Stimulated activated CD4-positive, alpha-beta T cell treated with anti-CD3 and anti-CD28 coated beads, Interleukin-2, amount 100 ng/mL, for 4 hours (primary cell): ENCODE measurements around the gene RTN4.
A peak's percentile ranks its signal among the peaks of the same experiment; 100 is the strongest.
"Not testable (repeated sequence)": the region's sequence is repeated elsewhere in the genome, so short reads cannot be mapped to it uniquely, and the experiment has no call there.

ENCODE experiments used
- DNase-seq: peaks from one replicate; pipeline ENCODE4 v3.0.0-alpha.2; 2020; ENCODE audit warnings: low read depth

Gene RTN4

GRCh38 chr2:55010149-55010591, 40.1 kb downstream of the RTN4 start:
- DNase-seq = peak; percentile 16

- no peak for DNase-seq
Measured at GRCh38 chr2:55009277-55010060, 40.8 kb downstream of the RTN4 start.

DNA sequence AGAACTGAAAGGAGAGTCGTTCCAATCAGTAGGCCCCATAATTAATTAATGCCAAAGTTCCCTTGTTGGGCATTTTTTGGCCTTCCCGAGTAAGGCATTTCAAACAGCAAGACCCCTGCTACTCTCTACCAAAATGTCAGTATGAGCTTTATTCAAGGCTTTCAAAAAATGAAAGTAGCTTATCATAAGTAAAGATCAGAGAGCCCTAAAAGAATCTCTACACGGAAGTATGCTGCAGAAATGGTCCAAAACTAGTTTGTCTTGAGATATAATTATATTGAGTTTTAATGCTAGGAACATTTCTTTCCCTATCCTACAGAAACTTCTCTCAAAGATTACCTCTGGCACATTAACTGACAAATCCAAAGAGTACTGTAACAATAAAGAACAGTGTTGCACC, 43.9 kb downstream of the RTN4 start:
- DNase-seq = no peak

DNA sequence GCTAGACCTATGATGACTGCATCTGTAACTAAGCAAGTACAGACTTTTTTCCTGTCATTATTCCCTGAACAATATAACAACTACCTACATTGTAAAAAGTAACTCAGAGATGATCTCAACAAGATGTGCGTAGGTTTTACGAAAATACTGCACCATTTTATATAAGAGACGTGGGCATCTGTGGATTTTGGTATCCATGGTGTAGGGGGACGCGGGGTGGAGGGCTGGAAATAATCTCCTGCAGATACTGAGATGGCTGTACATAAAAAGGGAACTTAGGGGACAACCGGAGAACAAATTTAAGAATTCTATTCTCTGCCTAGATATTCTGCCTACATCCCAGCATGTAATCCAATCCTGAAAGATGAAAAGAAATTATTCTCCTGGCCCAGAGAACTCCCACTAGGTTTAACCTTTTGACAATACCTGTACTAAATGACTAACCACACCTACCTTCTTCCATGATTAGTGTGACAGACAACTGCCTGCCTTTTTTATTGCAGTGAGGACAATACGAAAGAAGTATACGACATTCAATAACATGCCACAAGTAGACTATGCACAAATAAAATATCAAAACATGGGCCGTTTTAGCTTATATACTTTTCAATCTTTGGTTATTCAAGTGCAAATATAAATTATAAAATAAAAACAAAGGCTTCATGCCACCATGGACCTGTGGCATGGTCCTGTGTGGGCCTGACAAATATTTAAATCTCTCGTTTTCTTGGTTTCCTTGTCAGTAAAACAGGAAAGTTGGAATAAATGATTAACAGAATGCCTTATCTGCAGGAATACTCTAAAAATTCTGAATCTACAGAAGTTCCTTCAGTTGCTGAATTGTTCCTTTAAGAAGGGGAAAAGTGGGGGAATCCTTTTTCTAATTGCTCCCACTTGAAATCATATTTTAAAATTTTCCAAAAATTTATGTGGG, 46.3 kb downstream of the RTN4 start:
- no peak for DNase-seq

- DNase-seq = no peak
Measured at GRCh38 chr2:55001716-55002115, 48.5 kb downstream of the RTN4 start.

DNA sequence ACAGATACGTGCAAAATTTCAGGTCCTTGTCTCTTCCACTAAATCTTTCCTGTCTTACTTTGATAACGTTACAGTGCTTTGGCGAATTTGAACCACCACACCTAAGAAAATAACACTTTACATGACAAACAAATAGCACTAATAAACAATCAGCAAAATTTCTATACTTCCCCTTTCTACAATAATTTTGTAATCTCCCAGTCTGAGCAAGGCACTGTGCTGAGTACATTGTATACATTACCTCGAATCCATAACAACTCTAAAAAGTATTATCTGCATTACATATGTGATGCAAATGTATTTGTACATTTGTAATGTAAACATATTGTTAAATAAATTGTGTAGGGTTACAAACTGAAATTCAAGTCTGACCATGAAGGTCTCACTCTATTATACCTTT, 49.9 kb downstream of the RTN4 start:
- DNase-seq = no peak

DNA sequence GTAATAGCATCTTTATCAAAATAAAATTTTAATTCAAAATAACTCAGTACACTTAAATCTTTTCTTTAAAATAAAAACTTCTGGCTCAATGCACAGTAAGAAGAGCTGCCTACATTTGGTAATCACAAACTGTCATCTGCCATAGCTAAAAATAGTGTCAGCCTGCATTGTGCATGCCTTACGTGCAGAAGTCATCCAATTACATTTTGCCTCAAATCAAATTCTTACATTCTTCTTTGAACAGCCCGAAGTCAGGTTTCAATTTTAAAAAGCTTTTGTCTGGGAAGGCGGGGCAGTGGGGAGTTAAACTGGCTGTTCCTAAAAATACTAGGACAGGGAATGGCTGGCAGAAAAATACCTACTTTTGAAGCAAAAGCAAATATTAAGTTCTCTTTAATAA, 51.1 kb downstream of the RTN4 start:
- no peak for DNase-seq

- DNase-seq = no peak
Measured at GRCh38 chr2:54997826-54998225, 52.4 kb downstream of the RTN4 start.

DNA sequence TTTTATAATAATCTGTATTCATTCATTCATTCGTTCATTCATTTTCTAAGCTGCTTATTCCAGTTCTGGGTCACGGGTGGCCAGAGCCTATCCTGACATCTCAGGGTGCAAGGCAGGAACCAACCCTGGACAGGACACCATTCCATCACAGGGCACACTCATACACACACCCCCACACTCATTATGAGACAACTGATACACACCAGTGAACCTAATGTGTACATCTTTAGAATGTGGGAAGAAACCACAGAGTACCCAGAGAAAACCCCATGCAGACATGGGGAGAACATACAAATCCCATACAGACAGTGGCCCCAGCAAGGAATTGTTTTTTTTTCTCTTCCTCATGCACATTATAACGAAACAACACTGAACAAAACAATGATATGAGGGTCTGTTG, 54.7 kb downstream of the RTN4 start:
- no peak for DNase-seq

- DNase-seq = not testable (repeated sequence)
Measured at GRCh38 chr2:54990694-54991093, 59.6 kb downstream of the RTN4 start.

DNA sequence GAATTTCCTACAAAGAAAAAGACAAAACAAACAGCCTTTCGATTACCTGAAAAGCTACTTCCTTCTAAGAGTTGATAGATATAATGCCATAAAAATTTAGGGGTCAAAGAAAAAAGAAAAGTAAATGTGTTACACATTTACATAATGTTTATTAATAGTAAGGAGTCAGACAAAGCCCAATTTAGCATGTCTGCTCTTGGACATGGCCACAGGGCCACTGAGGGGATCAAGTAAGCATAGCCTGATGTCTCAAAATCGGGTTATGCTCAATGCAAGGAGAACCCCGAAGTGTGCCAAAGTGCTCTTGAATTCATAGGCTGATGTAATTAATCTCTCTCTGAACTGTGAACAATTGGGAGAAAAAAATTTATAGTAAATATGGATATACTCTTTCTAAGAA, 61.6 kb downstream of the RTN4 start:
- no peak for DNase-seq

DNA sequence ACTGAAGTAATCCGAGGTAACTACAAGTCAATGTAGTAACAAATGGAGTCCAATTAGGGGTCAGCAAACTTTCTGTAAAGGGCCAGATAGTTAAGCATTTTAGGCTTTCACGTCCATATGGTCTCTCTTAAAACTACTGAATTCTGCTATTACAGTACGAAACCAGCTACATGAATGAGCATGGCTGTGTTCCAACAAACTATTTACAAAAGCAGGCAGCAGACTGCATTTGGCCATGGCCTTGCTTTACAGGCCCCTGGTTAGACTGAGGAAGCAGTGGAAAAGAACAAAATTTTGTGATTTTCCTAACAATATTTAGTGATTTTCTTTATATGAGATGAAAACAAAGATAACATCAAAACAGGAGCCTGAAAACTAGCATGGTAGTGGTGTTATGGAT, 64.0 kb downstream of the RTN4 start:
- DNase-seq = no peak

DNA sequence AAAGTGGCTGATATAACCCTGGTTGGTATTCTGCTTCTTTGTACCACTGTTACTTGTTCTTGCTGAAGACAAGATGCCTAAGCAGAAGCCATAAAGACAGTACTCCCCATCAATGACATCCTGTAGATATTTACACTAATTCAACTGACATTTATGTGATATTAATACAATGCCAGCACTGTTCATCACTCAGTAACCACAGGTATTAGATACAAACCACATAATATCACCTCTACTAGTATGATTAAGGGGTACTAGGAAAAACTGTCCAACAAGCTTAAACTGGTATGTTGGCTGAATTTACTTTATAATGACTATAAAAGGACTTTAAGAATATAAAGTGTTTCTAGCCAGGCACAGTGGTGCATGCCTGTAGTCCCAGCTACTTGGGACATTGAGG, 65.8 kb downstream of the RTN4 start:
- DNase-seq = no peak

DNA sequence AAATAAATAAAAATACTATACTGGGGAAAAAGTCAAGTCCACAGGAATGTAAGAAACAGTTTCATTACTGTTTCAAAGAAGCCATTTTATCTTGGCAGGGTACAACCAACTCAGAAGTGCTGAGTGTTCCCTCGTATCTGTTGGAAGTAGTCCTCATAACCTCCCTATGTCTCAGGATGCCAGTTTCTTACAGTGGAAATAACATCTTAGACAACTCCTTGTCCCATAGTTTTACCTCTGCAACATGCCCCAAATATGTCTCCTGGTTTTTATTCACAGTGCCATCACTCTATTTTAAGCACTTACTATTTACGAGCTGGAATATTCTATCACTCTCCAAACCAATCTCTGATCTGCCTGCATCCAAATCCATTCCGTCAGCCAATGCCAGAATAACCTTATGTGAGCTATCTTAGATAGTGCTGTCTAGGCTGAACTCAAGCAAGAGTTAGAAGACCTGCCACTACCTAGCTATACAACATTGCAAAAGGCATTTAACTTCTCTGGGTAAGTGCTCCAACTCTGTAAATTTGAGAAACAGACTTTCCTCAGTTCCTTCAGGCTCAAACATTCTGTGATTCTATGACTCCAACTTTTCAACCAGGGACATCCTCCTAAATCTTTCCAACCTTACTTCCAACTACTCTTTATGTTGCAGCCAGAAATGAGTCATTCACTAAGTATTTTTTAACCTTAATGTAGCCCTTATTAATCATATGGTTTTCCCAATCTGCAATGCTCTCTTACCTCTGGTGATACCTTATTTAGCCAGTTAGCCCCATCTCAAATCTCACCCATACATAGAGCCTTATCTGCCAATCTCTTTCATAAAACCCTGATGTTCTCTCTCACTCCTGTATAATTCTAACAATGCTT, 66.7 kb downstream of the RTN4 start:
- DNase-seq = no peak

DNA sequence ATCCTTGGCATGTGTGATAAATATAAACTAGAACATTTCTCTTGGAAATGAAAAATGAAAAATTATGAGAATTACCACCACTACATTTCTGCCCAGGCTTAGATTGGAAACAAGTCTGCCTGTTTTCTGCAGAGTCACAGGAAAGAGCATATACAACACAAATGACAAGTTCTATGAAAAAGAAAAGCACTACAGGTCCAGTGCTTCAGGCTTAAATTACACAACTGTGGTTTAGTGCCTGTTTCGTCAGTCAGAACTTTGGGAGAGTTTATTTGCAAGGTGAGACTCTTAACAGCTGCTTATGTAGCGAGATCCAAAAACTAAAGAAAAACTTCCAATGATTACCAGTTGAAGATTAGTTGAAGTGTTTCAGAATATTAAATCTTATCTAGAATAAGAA, 68.9 kb downstream of the RTN4 start:
- DNase-seq = no peak

DNA sequence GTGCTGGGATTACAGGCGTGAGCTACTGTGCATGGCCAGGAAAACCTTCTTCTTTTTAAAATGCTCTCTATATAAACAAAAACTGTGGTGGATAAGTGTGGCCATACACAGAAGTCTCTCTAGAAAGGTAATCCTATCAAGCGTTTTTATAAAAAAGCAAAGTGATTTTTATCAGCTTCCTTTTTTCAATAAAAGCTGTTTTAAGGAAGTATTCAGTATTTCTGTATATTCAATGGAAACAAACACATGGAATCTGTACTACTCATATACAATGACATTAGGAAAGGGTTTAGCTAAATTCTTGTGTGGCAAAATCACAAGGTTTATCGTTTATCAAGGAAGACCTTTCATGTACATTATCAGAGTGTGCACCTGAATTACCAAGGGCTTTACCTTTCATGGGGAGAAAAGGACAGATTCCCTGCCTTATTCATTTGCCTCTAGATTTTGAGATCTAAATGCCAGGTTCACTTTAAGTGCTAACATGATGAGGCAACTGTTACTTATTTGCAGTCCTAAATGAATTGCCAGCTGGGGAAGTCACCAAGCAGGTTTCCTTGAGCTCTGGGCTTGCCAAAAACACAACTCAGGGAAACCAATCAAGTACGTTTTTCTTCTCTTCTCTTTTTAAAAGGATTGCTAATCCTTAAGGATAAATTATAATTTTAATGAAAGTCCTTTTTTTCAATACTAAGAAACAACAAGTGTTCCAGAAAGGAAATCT, 70.8 kb downstream of the RTN4 start:
- DNase-seq = no peak

DNA sequence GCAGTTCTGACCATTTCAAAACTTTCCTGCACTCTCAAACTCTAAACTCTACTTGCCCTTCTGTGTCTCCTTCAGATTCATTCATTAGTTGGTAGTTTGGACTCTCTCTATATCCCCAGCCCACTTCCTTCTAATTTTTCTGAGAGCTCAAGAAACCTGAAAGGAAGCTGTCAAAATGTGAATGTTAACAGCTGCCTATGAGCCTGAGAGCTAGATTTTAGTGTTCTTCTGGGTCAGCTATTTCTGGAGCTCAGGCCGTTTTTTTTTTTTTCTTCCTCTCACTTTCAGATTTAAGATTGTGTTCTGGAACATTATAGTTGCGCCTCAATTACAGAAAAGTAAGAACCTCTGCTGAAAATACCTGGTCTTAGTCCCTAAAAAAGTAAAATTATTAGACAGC, 73.1 kb downstream of the RTN4 start:
- DNase-seq = no peak

- no peak for DNase-seq
Measured at GRCh38 chr2:54975598-54976492, 74.4 kb downstream of the RTN4 start.

DNA sequence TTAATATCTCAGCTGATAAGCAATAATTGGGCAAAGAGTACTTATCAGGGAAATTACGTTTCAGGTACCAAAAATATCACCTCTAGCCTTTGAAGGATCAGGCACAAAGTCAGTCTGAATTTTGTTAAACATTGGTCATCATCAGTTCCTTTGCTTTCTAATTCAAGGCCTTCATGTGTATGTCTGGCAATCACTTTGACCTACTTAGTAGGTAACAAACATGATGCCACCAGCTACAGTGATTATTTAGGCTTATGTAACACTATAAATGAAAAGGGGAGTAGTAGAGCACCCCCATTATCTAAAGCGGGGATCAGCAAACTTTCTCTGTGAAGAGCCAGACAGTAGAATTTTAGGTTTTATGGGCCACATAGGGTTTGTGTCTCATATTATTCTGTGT, 75.1 kb downstream of the RTN4 start:
- DNase-seq = no peak

DNA sequence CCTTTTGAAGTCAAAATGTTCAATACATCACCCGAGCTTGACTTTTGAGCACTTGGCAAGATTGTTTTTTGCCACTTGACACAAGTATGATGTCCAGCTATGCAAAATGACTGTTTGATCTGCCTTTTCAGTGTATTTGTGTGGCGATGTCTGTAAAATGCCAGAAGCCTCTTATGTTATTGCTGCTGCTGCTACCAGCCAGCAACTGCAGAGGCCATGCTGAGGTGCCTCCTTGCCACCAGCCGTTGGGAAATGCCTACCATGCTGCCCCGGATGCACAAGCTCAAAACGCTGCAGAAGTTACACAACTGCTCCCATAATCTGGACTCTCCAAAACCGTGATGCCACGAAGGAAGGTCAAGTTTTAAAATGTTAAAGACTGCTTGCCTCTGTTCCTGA, 80.3 kb downstream of the RTN4 start:
- DNase-seq = no peak
